ENCODE results near the gene DACT1.

DNA sequence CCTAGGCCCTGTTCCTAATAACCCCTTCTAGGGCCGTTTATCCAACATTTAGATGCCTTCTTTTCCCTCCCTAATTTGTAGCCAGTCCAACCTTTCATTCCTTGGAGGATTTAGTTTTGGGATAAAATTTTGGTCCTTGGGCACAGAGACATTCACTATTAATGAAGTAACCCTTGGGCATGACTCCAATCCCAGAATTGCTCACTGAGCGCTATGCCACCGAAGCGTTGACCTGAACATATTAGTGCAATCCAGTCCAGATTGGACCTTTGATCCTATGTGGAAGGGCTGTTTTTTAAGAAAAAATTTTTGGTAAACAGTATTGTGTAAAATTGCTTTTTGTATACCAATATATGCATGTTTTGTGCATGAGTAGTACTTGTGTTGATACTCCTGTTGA is 10.0 kb downstream of the DACT1 start:
- TF ChIP-seq, protein P1, sequence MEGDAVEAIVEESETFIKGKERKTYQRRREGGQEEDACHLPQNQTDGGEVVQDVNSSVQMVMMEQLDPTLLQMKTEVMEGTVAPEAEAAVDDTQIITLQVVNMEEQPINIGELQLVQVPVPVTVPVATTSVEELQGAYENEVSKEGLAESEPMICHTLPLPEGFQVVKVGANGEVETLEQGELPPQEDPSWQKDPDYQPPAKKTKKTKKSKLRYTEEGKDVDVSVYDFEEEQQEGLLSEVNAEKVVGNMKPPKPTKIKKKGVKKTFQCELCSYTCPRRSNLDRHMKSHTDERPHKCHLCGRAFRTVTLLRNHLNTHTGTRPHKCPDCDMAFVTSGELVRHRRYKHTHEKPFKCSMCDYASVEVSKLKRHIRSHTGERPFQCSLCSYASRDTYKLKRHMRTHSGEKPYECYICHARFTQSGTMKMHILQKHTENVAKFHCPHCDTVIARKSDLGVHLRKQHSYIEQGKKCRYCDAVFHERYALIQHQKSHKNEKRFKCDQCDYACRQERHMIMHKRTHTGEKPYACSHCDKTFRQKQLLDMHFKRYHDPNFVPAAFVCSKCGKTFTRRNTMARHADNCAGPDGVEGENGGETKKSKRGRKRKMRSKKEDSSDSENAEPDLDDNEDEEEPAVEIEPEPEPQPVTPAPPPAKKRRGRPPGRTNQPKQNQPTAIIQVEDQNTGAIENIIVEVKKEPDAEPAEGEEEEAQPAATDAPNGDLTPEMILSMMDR (IDR thresholded peaks at IDR 0.05; ENCODE audit: low read length): no peak
- TF ChIP-seq EZH2 (IDR thresholded peaks at IDR 0.05; ENCODE audit: borderline replicate concordance, low read length): no peak
